Myocyte (in vitro differentiated cells): ENCODE results near the gene GPS1. TPM values are rescaled to one million over a fixed set of nuclear protein-coding genes. Genes with fewer than 3 reads are reported as not detected.

ENCODE experiments used
- DNase-seq: peaks from one replicate; pipeline ENCODE4 v3.0.0-alpha.2; 2012; ENCODE audit warnings: low read depth
- total RNA-seq: library from RNA; depleted of rRNA; stranded (reverse); fragments of >200 nt; gene quantifications from 2 replicates; pipeline ENCODE4 v1.2.3, GENCODE V29; 2014

Gene GPS1
- total RNA-seq, 1 donor from 2014 or later: 121 TPM

GRCh38 chr17:82076018-82076784, 24.5 kb downstream of the GPS1 start:
- DNase-seq: no peak

GRCh38 chr17:82076785-82077591, 25.3 kb downstream of the GPS1 start:
- DNase-seq: peak; percentile 47

GRCh38 chr17:82077617-82078358, 26.1 kb downstream of the GPS1 start:
- DNase-seq: no peak

- DNase-seq: no peak
Observed at GRCh38 chr17:82078433-82078832, 26.7 kb downstream of the GPS1 start.

- no peak for DNase-seq
Observed at GRCh38 chr17:82079001-82079677, 27.4 kb downstream of the GPS1 start.

GRCh38 chr17:82080048-82080788, 28.5 kb downstream of the GPS1 start:
- no peak for DNase-seq

GRCh38 chr17:82080789-82081464, 29.2 kb downstream of the GPS1 start:
- DNase-seq: no peak

- DNase-seq: no peak
Observed at GRCh38 chr17:82081546-82081945, 29.8 kb downstream of the GPS1 start.

- DNase-seq: no peak
Observed at GRCh38 chr17:82081966-82082365, 30.3 kb downstream of the GPS1 start.

GRCh38 chr17:82082456-82082855, 30.8 kb downstream of the GPS1 start:
- DNase-seq: no peak

GRCh38 chr17:82083009-82083408, 31.3 kb downstream of the GPS1 start:
- DNase-seq: no peak

GRCh38 chr17:82083533-82084359, 32.0 kb downstream of the GPS1 start:
- DNase-seq: no peak

GRCh38 chr17:82084373-82085030, 32.8 kb downstream of the GPS1 start:
- DNase-seq: no peak

GRCh38 chr17:82085031-82085861, 33.5 kb downstream of the GPS1 start:
- no peak for DNase-seq

- DNase-seq: no peak
Observed at GRCh38 chr17:82085931-82086764, 34.5 kb downstream of the GPS1 start.
